Adipocyte (in vitro differentiated cells): ENCODE results near the gene MEF2C.

ENCODE experiments used
- DNase-seq: peaks from one replicate; pipeline ENCODE4 v3.0.0-alpha.2; 2015; ENCODE audit warnings: low read depth
- H3K27me3 ChIP-seq: replicated peaks from 2 replicates; pipeline ENCODE4 v1.7.0; 2013; ENCODE audit warnings: mild to moderate bottlenecking, low read length, moderate library complexity; ENCODE audit not compliant: control insufficient read depth, insufficient read depth
- H3K36me3 ChIP-seq: 2 replicates; pipeline ENCODE4 v1.7.0; 2013; ENCODE audit warnings: low read length, mild to moderate bottlenecking, moderate library complexity; ENCODE audit not compliant: control insufficient read depth, insufficient read depth, severe bottlenecking
- H3K4me1 ChIP-seq: 2 replicates; pipeline ENCODE4 v1.7.0; 2013; ENCODE audit warnings: mild to moderate bottlenecking, low read length, moderate library complexity; ENCODE audit not compliant: control insufficient read depth, insufficient read depth
- H3K4me3 ChIP-seq: 2 replicates; pipeline ENCODE4 v1.7.0; 2013; ENCODE audit warnings: mild to moderate bottlenecking, low read length, moderate library complexity
- H3K9ac ChIP-seq: 2 replicates; pipeline ENCODE4 v1.7.0; 2013; ENCODE audit warnings: mild to moderate bottlenecking, low read length, moderate library complexity
- H3K9me3 ChIP-seq: 2 replicates; pipeline ENCODE4 v1.7.0; 2013; ENCODE audit warnings: mild to moderate bottlenecking, low read length, moderate library complexity; ENCODE audit not compliant: control insufficient read depth

MEF2C gene

DNA sequence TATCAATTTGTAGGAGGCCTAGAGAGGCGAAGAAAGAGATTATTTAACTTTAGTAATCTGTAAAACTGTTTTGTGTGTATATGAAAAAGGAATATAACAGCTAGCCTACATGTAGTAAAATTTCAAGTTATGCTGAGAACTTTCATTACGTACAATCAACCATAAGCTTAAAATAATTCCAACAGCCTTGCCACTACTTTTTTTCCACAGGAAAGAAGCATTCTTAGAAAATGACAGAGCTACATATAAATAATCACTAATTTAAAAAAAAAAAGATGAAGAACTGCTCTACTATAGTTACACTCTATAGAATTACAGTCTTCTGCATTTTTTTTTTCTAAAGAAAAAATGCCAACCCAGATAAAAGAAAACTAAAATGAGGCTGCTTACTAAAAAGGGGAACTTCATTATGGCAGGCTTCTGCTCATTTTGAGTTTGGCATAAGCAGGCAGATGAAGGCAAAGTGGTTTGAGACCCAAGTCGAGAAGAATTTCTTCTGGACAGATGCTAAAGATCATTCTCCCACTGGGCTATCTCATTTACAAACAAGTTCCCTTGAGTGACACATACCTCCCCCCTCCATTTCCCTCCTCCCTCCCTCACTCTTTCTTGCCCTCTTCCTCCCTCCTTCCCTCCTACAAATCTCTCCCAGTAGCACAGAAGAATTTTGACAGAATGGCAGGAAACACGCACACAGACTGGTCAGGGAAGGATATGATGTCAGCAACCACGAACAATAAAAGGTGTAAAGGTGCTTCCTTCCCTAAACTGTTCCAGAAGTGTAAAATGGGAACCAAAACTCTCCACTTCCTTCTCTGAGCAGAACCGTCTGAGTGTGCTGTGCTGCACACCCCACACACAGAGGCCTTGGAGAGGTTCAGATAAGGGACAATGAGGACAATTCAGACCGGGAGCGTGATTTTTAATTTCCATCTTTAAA is 56.1 kb downstream of the MEF2C start:
- Histone ChIP-seq H3K36me3 (peaks cover 9% of the 10 kb centered on the region), H3K9me3 (no peaks in the 10 kb centered on the region), H3K27me3 (no peaks in the 10 kb centered on the region), H3K9ac (no peak overlapping the region), H3K4me3 (no peak overlapping the region), H3K4me1 (peaks cover 23% of the 10 kb centered on the region)
- DNase-seq: peak; percentile 51

DNA sequence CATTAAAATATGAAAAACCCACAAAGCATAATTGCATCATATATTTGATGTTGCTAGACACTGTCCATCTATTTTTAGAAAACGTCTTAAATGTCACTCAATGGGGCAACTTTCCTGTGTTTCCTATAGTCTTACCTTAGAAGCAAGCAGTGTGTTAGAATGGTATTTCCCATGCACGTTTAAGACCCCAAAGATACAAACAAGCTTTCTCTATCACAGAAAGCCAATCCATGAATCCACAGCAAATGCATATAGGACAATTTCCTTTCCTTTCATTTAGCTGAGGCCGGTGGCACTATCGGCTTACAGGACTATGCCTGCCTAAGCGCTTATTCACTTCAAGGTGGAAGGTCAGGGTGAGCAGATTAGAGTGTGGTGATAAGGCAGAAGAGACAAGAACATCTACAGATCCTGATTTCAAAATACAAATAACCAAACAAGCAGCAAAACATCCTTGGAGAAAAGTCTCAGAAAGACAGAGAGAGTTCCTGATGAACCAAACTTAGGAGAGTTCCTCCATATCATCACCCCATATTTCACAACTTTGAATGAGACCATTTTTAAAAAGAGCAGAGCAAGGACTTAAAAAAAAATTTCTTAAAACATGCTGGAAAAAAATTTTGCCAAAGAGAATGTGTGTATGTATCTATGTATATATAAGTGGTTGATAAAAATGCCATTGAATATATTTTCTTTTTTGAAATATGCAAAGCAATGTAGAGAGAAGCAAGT is 57.2 kb downstream of the MEF2C start:
- Histone ChIP-seq H3K4me3 (peak overlapping the region; percentile 67), H3K9ac (no peak overlapping the region), H3K4me1 (peaks cover 23% of the 10 kb centered on the region), H3K27me3 (no peaks in the 10 kb centered on the region), H3K36me3 (peaks cover 9% of the 10 kb centered on the region), H3K9me3 (no peaks in the 10 kb centered on the region)
- peak; percentile 16 for DNase-seq

GRCh38 chr5:88824892-88825583 is 57.9 kb downstream of the MEF2C start:
- Histone ChIP-seq H3K9ac (no peak overlapping the region), H3K27me3 (no peaks in the 10 kb centered on the region), H3K36me3 (peaks cover 9% of the 10 kb centered on the region), H3K4me3 (peak overlapping the region; percentile 67), H3K4me1 (peaks cover 23% of the 10 kb centered on the region), H3K9me3 (no peaks in the 10 kb centered on the region)
- DNase-seq: peak; percentile 60

DNA sequence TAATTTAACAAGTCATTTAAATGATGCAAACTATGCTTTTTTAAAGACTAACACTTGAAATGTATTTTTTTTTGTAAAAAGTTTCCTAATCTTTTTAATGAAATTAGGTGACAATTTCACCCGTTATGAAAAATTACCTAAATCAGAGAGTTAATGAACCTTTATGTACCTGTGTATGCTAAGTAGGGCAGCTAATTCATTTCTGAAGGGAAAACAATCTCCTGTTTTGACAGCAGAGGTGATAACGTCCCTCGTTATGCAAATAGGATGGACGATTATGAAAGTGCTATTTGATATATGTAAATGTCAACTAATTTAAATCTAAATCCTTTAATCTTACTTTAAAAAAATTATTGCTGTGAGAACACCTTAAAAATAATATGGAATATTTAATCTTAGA is 58.8 kb downstream of the MEF2C start:
- H3K4me1 ChIP-seq: peaks cover 23% of the 10 kb centered on the region
- no peak overlapping the region for H3K9ac ChIP-seq
- H3K4me3 ChIP-seq: no peak overlapping the region
- H3K36me3 ChIP-seq: peaks cover 9% of the 10 kb centered on the region
- H3K9me3 ChIP-seq: no peaks in the 10 kb centered on the region
- DNase-seq: no peak
- H3K27me3 ChIP-seq: no peaks in the 10 kb centered on the region

- peaks cover 9% of the 10 kb centered on the region for H3K36me3 ChIP-seq
- no peaks in the 10 kb centered on the region for H3K27me3 ChIP-seq
- H3K4me1 ChIP-seq: peaks cover 20% of the 10 kb centered on the region
- no peak for DNase-seq
- no peak overlapping the region for H3K9ac ChIP-seq
- H3K9me3 ChIP-seq: no peaks in the 10 kb centered on the region
- H3K4me3 ChIP-seq: no peak overlapping the region
Measured at GRCh38 chr5:88823201-88823600, 59.8 kb downstream of the MEF2C start.

DNA sequence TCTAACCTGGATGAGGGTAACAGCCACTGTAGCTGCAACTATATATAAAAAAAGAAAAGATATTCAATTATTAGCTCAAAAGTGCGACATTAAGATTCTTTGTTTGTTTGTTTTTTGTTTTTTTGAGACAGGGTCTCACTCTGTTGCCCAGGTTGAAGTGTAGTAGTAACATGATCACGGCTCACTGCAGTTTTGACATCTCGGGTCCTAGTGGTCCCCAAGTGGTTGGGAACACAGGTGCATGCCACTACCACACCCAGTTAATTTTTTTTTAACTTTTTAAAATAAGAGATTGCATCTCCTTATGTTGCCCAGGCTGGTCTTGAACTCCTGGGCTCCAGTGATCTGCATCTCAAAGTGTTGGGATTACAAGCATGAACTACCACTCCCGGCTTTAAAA is 61.8 kb downstream of the MEF2C start:
- H3K4me3 ChIP-seq: no peak overlapping the region

DNA sequence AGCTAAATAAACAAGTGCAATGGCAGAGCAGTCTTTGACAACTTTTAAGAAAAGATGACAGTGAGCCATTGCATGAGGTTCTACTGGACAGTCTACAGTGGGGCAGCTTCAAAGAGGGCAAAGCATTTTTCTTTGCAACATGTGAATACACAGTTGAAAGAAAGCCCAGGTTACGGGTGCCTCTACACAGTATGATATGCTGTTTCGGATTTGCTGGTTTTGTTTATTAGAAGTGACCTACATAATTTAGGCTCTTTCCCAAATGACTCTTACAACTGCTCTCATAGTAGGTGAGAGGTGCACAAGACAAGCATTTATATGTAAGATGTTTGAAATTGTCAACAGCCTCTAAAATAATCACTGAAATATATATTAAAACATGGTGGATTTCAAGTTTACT is 62.4 kb downstream of the MEF2C start:
- Histone ChIP-seq H3K36me3 (peaks cover 9% of the 10 kb centered on the region), H3K4me1 (peaks cover 22% of the 10 kb centered on the region), H3K4me3 (no peak overlapping the region), H3K9me3 (no peaks in the 10 kb centered on the region), H3K27me3 (no peaks in the 10 kb centered on the region), H3K9ac (no peak overlapping the region)
- no peak for DNase-seq

More for the DNA sequence above, 61.8 kb downstream of the MEF2C start:
- peaks cover 9% of the 10 kb centered on the region for H3K36me3 ChIP-seq
- no peaks in the 10 kb centered on the region for H3K27me3 ChIP-seq
- H3K9me3 ChIP-seq: no peaks in the 10 kb centered on the region
- peaks cover 28% of the 10 kb centered on the region for H3K4me1 ChIP-seq
- DNase-seq: no peak
- H3K9ac ChIP-seq: no peak overlapping the region

- peaks cover 11% of the 10 kb centered on the region for H3K4me1 ChIP-seq
- H3K9me3 ChIP-seq: no peaks in the 10 kb centered on the region
- peaks cover 9% of the 10 kb centered on the region for H3K36me3 ChIP-seq
- no peak for DNase-seq
- H3K4me3 ChIP-seq: no peak overlapping the region
- H3K9ac ChIP-seq: no peak overlapping the region
- no peaks in the 10 kb centered on the region for H3K27me3 ChIP-seq
Measured at GRCh38 chr5:88819301-88819999, 63.5 kb downstream of the MEF2C start.

DNA sequence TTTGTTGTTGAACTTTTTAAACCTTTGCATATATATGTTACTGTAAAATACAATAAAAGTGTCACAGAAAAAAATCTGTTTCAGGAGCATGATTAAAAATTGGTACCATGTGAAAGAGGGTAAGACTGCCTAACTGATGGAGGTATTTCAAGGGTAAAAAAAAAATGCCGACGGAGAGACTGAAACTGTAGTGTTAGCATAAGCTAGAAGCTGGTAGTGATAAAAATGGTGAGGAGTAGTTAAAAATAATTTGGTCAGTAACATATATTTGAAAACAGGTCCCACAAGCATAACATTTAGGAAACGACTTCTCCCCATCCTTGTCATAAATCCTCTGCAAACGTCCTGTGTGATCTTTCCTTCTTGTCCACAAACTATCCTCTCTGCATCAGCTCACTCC is 64.7 kb downstream of the MEF2C start:
- Histone ChIP-seq H3K4me1 (peaks cover 10% of the 10 kb centered on the region), H3K9me3 (no peaks in the 10 kb centered on the region), H3K27me3 (no peaks in the 10 kb centered on the region), H3K36me3 (peaks cover 9% of the 10 kb centered on the region), H3K9ac (no peak overlapping the region), H3K4me3 (no peak overlapping the region)
- DNase-seq: no peak

GRCh38 chr5:88816195-88816594 is 66.8 kb downstream of the MEF2C start:
- Histone ChIP-seq H3K36me3 (no peaks in the 10 kb centered on the region), H3K4me1 (peaks cover 10% of the 10 kb centered on the region), H3K9me3 (no peaks in the 10 kb centered on the region), H3K4me3 (no peak overlapping the region), H3K27me3 (no peaks in the 10 kb centered on the region), H3K9ac (no peak overlapping the region)
- peak; percentile 15 for DNase-seq
